ENCODE results near the gene NR2F2. TPM values are rescaled to one million over a fixed set of nuclear protein-coding genes. Genes with fewer than 3 reads are reported as not detected.
"Not testable (repeated sequence)": the region's sequence is repeated elsewhere in the genome, so short reads cannot be mapped to it uniquely, and the experiment has no call there.

The NR2F2 gene
- total RNA-seq, 2 experiments from 2014 or later = not detected

DNA sequence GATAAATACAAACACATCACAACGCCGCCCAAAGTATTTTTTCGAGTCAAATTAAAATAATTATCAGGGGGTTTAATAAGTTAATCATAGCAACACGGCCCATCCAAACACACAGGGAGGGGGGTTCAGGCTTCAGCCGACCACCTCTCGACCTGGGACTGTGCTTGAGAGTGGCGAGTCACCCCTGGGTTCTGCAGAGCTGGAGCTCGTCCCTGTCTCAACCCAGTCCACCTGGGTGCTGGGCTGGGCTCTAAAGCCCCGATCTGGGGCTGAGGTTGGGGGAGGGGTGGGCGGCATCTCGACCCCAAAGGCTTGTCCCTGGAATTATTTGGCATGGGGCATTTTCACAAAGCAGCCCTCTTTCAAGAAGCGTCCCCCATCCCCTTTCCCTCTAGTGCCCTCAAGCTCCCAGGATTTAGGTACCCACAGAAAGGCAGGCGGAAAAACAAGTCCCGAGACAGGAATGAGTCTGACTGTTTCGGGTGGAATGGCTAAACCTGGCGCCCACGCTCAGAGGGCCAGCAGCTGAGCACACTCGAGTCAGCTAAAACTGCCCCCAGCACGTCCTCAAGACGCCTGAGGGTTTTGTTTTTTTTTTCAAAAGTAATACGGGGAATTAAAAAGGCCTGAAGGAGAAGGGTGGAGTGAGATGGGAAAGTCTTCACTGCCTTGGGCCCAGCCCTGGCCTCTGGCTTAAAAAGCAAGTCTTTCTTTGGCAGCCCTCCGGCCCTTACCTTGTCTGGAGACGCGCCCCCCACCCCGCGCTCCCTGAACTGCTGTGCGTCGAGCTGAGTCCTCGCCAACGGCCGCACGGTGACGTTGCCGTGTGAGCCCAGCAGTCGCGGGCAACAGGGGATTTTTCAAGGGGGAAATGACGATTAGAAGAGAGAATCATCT, 32.5 kb downstream of the NR2F2 start:
- Mint-ChIP-seq H3K4me3 (no peak overlapping the region), H3K4me1 (peaks cover 7% of the 10 kb centered on the region), H3K36me3 (peaks cover 2% of the 10 kb centered on the region), H3K27me3 (peaks cover 87% of the 10 kb centered on the region), H3K27ac (no peak overlapping the region), H3K9me3 (peaks cover 1% of the 10 kb centered on the region)
- POLR2A ChIA-PET = no interaction called here
- ATAC-seq (ENCODE audit: low read depth) (no peak), DNase-seq (no peak)

- Mint-ChIP-seq H3K4me1 (peaks cover 3% of the 10 kb centered on the region), H3K27me3 (peaks cover 87% of the 10 kb centered on the region), H3K36me3 (peaks cover 2% of the 10 kb centered on the region), H3K27ac (no peak overlapping the region), H3K9me3 (peaks cover 1% of the 10 kb centered on the region), H3K4me3 (no peak overlapping the region)
- no peak for DNase-seq
- no peak for ATAC-seq (ENCODE audit: low read depth)
- POLR2A ChIA-PET = no interaction called here
Observed at GRCh38 chr15:96363707-96364106, 33.2 kb downstream of the NR2F2 start.

- POLR2A ChIA-PET = no interaction called here
- DNase-seq = peak; percentile 29
- no peak for ATAC-seq (ENCODE audit: low read depth)
- Mint-ChIP-seq H3K27me3 (peaks cover 93% of the 10 kb centered on the region), H3K9me3 (no peaks in the 10 kb centered on the region), H3K36me3 (peaks cover 2% of the 10 kb centered on the region), H3K27ac (peak overlapping the region; percentile 56), H3K4me3 (no peak overlapping the region), H3K4me1 (peaks cover 1% of the 10 kb centered on the region)
Observed at GRCh38 chr15:96365781-96366525, 35.5 kb downstream of the NR2F2 start.

DNA sequence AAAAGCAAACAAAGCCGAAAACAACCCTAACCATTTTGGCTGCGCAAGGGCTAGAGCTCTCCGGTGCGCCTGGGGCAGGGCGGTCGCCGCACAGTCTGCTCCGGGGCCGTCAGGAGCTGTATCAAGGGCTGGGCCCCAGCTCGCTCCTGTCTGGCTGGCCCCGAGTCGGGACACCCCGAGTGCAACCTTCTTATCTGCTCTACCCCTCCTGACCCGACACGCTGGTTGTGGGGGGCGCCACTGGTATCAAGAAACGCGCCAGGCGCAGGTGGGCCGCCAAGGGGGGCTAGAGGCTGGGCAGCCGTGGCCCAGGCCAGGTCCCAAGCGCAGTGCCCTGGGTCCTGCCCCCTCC, 36.0 kb downstream of the NR2F2 start:
- Mint-ChIP-seq H3K36me3 (peaks cover 2% of the 10 kb centered on the region), H3K27ac (no peak overlapping the region), H3K4me3 (no peak overlapping the region), H3K9me3 (no peaks in the 10 kb centered on the region), H3K27me3 (peaks cover 88% of the 10 kb centered on the region), H3K4me1 (peaks cover 1% of the 10 kb centered on the region)
- DNase-seq (peak; percentile 29), ATAC-seq (ENCODE audit: low read depth) (no peak)
- POLR2A ChIA-PET = no interaction called here

DNA sequence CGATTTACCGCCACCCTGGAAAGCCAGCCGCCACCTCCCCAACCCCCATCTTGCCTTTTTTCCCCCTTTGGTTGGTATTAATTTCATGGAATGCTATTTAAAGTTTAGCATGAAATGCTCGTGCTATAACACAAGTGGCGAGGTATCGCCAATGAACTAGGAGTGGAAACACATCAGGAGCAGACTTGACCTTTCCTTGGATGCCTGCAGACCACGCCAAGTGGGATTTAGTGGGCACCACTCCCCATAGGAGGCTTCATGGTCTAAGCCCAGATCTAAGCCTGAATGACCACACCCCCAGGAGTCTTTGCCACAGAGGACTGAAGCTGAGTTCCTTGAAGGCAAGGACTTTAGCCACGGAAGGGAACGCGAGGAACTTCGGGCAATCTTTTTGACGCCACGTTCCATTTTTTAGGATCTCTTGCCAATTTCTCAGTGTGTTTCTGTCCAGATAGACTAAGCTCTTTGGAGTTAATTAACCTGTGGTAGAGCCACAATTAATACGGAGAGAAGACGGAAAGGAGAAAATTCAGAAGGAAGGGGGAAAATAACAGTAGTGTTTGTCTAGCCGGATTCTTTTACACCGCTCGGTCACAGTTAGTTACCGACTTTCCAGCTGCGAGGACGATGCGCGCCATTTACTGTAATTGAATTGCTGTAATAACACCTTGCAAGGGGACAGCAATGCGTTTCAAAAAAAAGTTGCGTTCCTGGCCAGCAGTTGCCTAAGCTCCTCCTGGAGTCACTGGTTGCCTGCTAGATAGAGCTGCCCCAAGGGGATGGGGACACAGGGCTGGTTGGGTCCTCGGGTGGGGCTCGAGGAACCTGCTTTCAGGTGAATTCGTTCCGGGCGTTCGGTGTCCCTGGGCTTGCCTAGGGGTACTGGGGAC, 37.1 kb downstream of the NR2F2 start:
- DNase-seq (no peak), ATAC-seq (ENCODE audit: low read depth) (no peak)
- no peak overlapping the region for H3K4me3 Mint-ChIP-seq
- H3K9me3 Mint-ChIP-seq = no peaks in the 10 kb centered on the region
- H3K4me1 Mint-ChIP-seq = no peaks in the 10 kb centered on the region
- no peaks in the 10 kb centered on the region for H3K36me3 Mint-ChIP-seq
- peaks cover 77% of the 10 kb centered on the region for H3K27me3 Mint-ChIP-seq
- POLR2A ChIA-PET = no interaction called here
- peak overlapping the region; percentile 53 for H3K27ac Mint-ChIP-seq

DNA sequence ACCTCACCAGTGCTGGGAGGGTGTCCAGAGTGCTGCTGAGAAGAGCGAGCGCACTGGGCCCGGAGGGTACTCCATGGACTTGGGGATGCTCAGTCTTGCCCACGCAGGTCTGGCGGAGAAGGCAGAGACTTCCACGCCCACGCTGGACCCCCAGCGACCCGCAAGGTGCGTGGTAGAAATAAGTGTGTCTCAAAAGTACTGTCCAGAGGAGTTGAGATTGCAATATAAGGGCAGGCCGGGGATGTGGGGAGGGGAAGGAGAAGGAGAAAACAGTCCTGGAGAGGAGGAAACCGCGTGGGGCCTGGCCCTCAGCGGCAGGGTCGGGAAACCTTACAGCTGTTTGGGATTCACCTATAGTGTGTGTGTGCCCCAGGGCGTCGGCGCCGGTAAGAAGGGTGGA, 38.9 kb downstream of the NR2F2 start:
- no peak for DNase-seq
- Mint-ChIP-seq H3K27ac (peak overlapping the region; percentile 49), H3K9me3 (no peaks in the 10 kb centered on the region), H3K4me3 (no peak overlapping the region), H3K27me3 (peaks cover 59% of the 10 kb centered on the region), H3K4me1 (no peaks in the 10 kb centered on the region), H3K36me3 (no peaks in the 10 kb centered on the region)
- POLR2A ChIA-PET = no interaction called here
- no peak for ATAC-seq (ENCODE audit: low read depth)

GRCh38 chr15:96369825-96370621, 39.5 kb downstream of the NR2F2 start:
- DNase-seq = no peak
- POLR2A ChIA-PET = no interaction called here
- no peaks in the 10 kb centered on the region for H3K4me1 Mint-ChIP-seq
- H3K4me3 Mint-ChIP-seq = no peak overlapping the region
- H3K9me3 Mint-ChIP-seq = no peaks in the 10 kb centered on the region
- no peak for ATAC-seq (ENCODE audit: low read depth)
- peaks cover 53% of the 10 kb centered on the region for H3K27me3 Mint-ChIP-seq
- no peak overlapping the region for H3K27ac Mint-ChIP-seq
- no peaks in the 10 kb centered on the region for H3K36me3 Mint-ChIP-seq

DNA sequence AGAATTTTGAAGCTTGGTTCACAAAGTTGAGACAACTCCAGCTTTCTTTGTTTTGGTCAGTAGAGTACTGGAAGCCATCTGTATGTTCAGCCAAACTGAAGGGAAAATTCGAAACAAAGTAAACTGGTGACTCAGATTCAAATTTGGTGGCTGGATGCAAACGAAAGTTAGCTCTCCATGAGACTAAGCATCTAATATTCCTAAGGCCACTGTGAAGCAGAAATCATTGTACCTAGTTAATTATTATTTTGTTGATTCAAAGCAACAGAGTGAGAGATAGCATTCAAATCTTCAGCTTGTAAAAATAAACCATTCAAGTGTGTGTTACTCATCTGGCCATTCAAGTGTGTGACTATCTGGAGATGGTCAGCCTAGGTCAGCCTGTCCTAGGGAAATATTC, 42.1 kb downstream of the NR2F2 start:
- ATAC-seq (ENCODE audit: low read depth) (no peak), DNase-seq (no peak)
- POLR2A ChIA-PET = no interaction called here
- Mint-ChIP-seq H3K9me3 (no peaks in the 10 kb centered on the region), H3K27me3 (peaks cover 32% of the 10 kb centered on the region), H3K36me3 (no peaks in the 10 kb centered on the region), H3K4me1 (no peaks in the 10 kb centered on the region), H3K27ac (no peak overlapping the region), H3K4me3 (no peak overlapping the region)

GRCh38 chr15:96374499-96374898, 44.0 kb downstream of the NR2F2 start:
- DNase-seq = no peak
- no peak overlapping the region for H3K27ac Mint-ChIP-seq
- no peaks in the 10 kb centered on the region for H3K9me3 Mint-ChIP-seq
- ATAC-seq (ENCODE audit: low read depth) = no peak
- H3K4me3 Mint-ChIP-seq = no peak overlapping the region
- no peaks in the 10 kb centered on the region for H3K4me1 Mint-ChIP-seq
- POLR2A ChIA-PET = no interaction called here
- H3K27me3 Mint-ChIP-seq = peaks cover 12% of the 10 kb centered on the region
- H3K36me3 Mint-ChIP-seq = no peaks in the 10 kb centered on the region

- H3K27ac Mint-ChIP-seq; H3K4me1 Mint-ChIP-seq; DNase-seq; H3K4me3 Mint-ChIP-seq; H3K36me3 Mint-ChIP-seq; POLR2A ChIA-PET; ATAC-seq (ENCODE audit: low read depth); H3K27me3 Mint-ChIP-seq; H3K9me3 Mint-ChIP-seq: not testable (repeated sequence)
Observed at GRCh38 chr15:96379592-96379991, 49.1 kb downstream of the NR2F2 start.

DNA sequence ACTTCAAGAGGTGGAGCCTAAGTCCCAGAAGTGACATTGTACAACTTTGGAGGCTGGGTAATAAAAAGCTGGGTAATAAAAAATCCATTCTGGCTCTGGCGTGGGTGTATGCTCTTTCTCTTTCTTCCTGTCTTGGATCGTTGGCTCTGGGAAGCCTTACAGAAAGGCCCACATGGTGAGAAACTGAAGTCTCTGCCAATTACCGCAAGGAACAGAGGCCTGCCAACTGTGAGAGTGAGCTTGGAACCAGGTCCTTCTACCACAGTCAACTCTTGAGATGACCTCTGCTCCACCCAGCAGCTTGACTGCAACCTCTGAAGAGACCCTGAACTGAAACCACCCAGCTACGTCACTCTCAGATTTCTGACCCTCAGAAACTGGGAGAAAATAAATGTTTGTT, 51.0 kb downstream of the NR2F2 start:
- no peaks in the 10 kb centered on the region for H3K36me3 Mint-ChIP-seq
- DNase-seq (no peak), ATAC-seq (ENCODE audit: low read depth) (no peak)
- H3K27ac Mint-ChIP-seq = no peak overlapping the region
- H3K27me3 Mint-ChIP-seq = no peaks in the 10 kb centered on the region
- POLR2A ChIA-PET = no interaction called here
- no peaks in the 10 kb centered on the region for H3K4me1 Mint-ChIP-seq
- H3K4me3 Mint-ChIP-seq = no peak overlapping the region
- no peaks in the 10 kb centered on the region for H3K9me3 Mint-ChIP-seq

- POLR2A ChIA-PET = no interaction called here
- Mint-ChIP-seq H3K27ac (no peak overlapping the region), H3K4me1 (no peaks in the 10 kb centered on the region), H3K27me3 (peaks cover 2% of the 10 kb centered on the region), H3K36me3 (no peaks in the 10 kb centered on the region), H3K4me3 (no peak overlapping the region), H3K9me3 (no peaks in the 10 kb centered on the region)
- DNase-seq (no peak), ATAC-seq (ENCODE audit: low read depth) (no peak)
Observed at GRCh38 chr15:96385195-96385594, 54.7 kb downstream of the NR2F2 start.

GRCh38 chr15:96388673-96389072, 58.2 kb downstream of the NR2F2 start:
- ATAC-seq (ENCODE audit: low read depth) = no peak
- POLR2A ChIA-PET = no interaction called here

More at GRCh38 chr15:96388673-96389072, 58.2 kb downstream of the NR2F2 start:
- Mint-ChIP-seq H3K4me1 (no peaks in the 10 kb centered on the region), H3K36me3 (no peaks in the 10 kb centered on the region), H3K27ac (no peak overlapping the region), H3K4me3 (no peak overlapping the region), H3K27me3 (peaks cover 4% of the 10 kb centered on the region), H3K9me3 (no peaks in the 10 kb centered on the region)
- no peak for DNase-seq
